ENCODE measurements around the gene PSMB7.

The PSMB7 gene

GRCh38 chr9:124389146-124389939 lies 25.9 kb downstream of the PSMB7 start:
- DNase-seq (ENCODE audit: low read depth), result no peak
- no peak overlapping the region for H3K4me3 ChIP-seq (ENCODE audit: low read depth, low read length)

- DNase-seq (ENCODE audit: low read depth), result no peak
- H3K4me3 ChIP-seq (ENCODE audit: low read depth, low read length), result no peak overlapping the region
Measured at GRCh38 chr9:124388275-124389048, 26.8 kb downstream of the PSMB7 start.

- H3K4me3 ChIP-seq (ENCODE audit: low read depth, low read length), result no peak overlapping the region
- no peak for DNase-seq (ENCODE audit: low read depth)
Measured at GRCh38 chr9:124386201-124386600, 29.0 kb downstream of the PSMB7 start.

GRCh38 chr9:124385623-124386022 lies 29.6 kb downstream of the PSMB7 start:
- no peak for DNase-seq (ENCODE audit: low read depth)

GRCh38 chr9:124384846-124385245 lies 30.4 kb downstream of the PSMB7 start:
- H3K4me3 ChIP-seq (ENCODE audit: low read depth, low read length), result no peak overlapping the region
- no peak for DNase-seq (ENCODE audit: low read depth)

More at GRCh38 chr9:124385623-124386022, 29.6 kb downstream of the PSMB7 start:
- no peak overlapping the region for H3K4me3 ChIP-seq (ENCODE audit: low read depth, low read length)

GRCh38 chr9:124384210-124384609 lies 31.0 kb downstream of the PSMB7 start:
- H3K4me3 ChIP-seq (ENCODE audit: low read depth, low read length), result no peak overlapping the region

GRCh38 chr9:124381170-124381945 lies 33.9 kb downstream of the PSMB7 start:
- no peak overlapping the region for H3K4me3 ChIP-seq (ENCODE audit: low read depth, low read length)
- DNase-seq (ENCODE audit: low read depth), result no peak

More at GRCh38 chr9:124384210-124384609, 31.0 kb downstream of the PSMB7 start:
- DNase-seq (ENCODE audit: low read depth), result no peak

GRCh38 chr9:124377551-124378406 lies 37.5 kb downstream of the PSMB7 start:
- H3K4me3 ChIP-seq (ENCODE audit: low read depth, low read length), result no peak overlapping the region
- no peak for DNase-seq (ENCODE audit: low read depth)

GRCh38 chr9:124376329-124376728 lies 38.9 kb downstream of the PSMB7 start:
- DNase-seq (ENCODE audit: low read depth), result no peak
- no peak overlapping the region for H3K4me3 ChIP-seq (ENCODE audit: low read depth, low read length)

- no peak overlapping the region for H3K4me3 ChIP-seq (ENCODE audit: low read depth, low read length)
- no peak for DNase-seq (ENCODE audit: low read depth)
Measured at GRCh38 chr9:124375726-124376125, 39.5 kb downstream of the PSMB7 start.

- no peak overlapping the region for H3K4me3 ChIP-seq (ENCODE audit: low read depth, low read length)
- no peak for DNase-seq (ENCODE audit: low read depth)
Measured at GRCh38 chr9:124373851-124374250, 41.4 kb downstream of the PSMB7 start.

GRCh38 chr9:124373386-124373785 lies 41.9 kb downstream of the PSMB7 start:
- H3K4me3 ChIP-seq (ENCODE audit: low read depth, low read length), result no peak overlapping the region
- DNase-seq (ENCODE audit: low read depth), result no peak

GRCh38 chr9:124372038-124372437 lies 43.2 kb downstream of the PSMB7 start:
- DNase-seq (ENCODE audit: low read depth), result no peak

GRCh38 chr9:124370896-124371582 lies 44.2 kb downstream of the PSMB7 start:
- DNase-seq (ENCODE audit: low read depth), result peak; percentile 40
- no peak overlapping the region for H3K4me3 ChIP-seq (ENCODE audit: low read depth, low read length)

More at GRCh38 chr9:124372038-124372437, 43.2 kb downstream of the PSMB7 start:
- no peak overlapping the region for H3K4me3 ChIP-seq (ENCODE audit: low read depth, low read length)

- DNase-seq (ENCODE audit: low read depth), result no peak
- no peak overlapping the region for H3K4me3 ChIP-seq (ENCODE audit: low read depth, low read length)
Measured at GRCh38 chr9:124369231-124369797, 45.9 kb downstream of the PSMB7 start.

- no peak for DNase-seq (ENCODE audit: low read depth)
- H3K4me3 ChIP-seq (ENCODE audit: low read depth, low read length), result no peak overlapping the region
Measured at GRCh38 chr9:124368692-124369091, 46.5 kb downstream of the PSMB7 start.

GRCh38 chr9:124366476-124367220 lies 48.6 kb downstream of the PSMB7 start:
- no peak overlapping the region for H3K4me3 ChIP-seq (ENCODE audit: low read depth, low read length)
- peak; percentile 30 for DNase-seq (ENCODE audit: low read depth)
